ENCODE results near the gene RAB20.
A peak's percentile ranks its signal among the peaks of the same experiment; 100 is the strongest.
"Not testable (repeated sequence)": the region's sequence is repeated elsewhere in the genome, so short reads cannot be mapped to it uniquely, and the experiment has no call there.

The RAB20 gene

GRCh38 chr13:110509971-110510786 is 51.3 kb downstream of the RAB20 start:
- peak in 1 of 56 donors; percentile 26 for DNase-seq

DNA sequence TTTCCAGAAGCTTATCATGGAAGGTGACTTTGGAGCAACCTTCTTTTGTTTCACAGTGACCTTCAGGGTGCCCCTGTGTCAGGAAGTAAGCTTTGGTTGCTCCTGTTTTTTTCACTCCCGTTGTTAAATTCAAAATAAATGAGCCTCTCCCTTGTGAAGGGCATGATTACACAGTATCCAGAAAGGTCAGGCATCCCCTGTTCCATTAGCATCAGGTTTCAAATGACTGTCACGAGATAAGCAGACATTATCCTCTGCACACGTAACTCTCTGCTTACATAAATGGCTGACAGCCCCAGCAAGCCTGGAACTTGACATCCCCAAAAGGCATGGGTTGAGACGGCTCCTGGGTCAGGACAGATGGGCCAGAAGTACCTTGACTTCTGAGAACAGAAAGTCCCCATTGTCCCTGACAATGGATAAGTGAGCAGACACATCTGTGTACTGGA is 52.0 kb downstream of the RAB20 start:
- DNase-seq: no peak

GRCh38 chr13:110507678-110508381 is 53.7 kb downstream of the RAB20 start:
- no peak for DNase-seq

DNA sequence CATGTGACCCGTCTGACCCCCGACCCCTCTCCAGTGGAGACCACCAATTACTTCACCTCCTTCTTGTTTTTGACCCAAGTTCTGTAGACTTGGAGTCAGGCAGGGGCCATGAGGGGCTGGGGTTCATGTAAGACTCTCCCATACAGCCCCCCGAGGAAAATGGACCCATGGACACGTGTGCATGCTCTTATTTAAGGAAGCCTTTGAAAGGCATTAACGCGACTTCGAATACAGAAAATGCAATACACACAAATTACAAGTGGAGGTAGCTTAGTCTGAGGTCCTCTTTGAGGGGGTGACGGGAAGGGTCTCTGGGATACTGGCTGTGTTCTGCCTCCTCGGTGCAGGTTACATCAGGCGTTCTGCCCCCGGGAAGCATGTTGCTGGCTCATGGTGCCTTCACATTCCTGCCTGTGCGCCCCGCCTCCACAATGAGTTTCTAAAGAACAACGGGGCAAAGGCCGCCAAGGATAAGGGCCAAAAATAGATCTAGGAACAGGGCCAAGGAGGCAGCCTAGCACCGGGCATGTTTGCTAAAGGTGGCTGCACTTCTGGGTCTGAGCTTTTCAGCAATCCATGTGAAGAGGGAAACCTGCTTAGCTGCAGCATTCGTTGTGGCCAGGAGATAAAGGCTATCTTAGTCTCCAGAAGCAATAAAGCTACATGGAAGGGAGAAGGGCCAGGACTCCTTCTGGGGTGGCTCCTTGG is 54.5 kb downstream of the RAB20 start:
- peak in 1 of 56 donors; percentile 14 for DNase-seq

- no peak for DNase-seq
These were observed 55.1 kb downstream of the RAB20 start for GRCh38 chr13:110506396-110506795.

DNA sequence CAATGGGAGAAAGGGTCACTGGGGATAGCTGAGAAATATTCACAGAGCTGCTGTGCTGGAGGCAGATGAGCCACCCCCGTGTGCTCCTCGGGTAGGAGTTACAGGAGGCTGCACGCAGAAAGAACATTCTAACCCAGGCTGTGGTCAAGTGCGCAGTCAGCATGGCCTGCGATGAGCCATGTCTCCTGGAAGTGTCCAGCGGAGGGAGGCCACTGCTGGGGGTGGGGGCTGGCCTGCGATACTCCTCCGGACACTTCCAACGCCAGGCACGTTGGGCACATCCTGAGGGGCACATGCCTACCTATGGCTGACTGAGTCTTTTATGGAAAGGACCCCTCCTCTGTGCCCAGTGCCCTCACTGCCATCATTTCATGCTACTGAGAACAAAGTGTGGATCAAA is 55.9 kb downstream of the RAB20 start:
- DNase-seq: no peak

- DNase-seq: no peak
These were observed 57.5 kb downstream of the RAB20 start for GRCh38 chr13:110503979-110504499.

DNA sequence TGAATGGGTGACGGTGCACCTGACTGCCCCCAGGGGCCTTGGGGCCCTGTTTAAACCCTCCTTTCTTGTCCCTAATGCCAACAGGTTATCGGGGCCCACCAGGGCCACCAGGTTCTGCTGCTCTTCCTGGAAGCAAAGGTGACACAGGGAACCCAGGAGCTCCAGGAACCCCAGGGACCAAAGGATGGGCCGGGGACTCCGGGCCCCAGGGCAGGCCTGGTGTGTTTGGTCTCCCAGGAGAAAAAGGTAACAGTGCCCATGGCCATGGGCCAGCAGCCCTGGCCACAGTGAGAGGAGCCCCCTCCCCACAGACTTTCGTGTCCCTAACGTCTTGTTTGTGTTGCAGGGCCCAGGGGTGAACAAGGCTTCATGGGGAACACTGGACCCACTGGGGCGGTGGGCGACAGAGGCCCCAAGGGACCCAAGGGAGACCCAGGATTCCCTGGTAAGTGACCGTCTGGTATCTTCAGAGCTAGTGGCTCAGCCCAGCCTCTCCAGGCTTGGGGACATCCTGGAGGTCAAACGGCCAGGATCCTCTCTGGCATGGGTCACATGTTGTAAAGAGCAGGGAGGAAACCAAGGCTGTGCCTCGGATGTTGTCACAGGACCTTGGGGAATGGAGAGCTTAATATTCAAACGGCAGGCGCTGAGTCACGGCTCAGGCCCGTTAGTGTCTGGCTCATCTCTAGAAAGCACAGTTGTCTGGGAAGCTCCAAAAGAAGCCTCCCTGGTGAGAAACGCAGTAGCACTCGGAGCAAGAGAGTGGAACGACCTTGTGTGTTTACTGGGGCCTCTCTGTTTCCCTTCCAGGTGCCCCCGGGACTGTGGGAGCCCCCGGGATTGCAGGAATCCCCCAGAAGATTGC is 58.3 kb downstream of the RAB20 start:
- DNase-seq: no peak

GRCh38 chr13:110501188-110501587 is 60.3 kb downstream of the RAB20 start:
- no peak for DNase-seq

GRCh38 chr13:110500341-110500740 is 61.2 kb downstream of the RAB20 start:
- DNase-seq: no peak

- DNase-seq: no peak
These were observed 61.8 kb downstream of the RAB20 start for GRCh38 chr13:110499621-110500281.

DNA sequence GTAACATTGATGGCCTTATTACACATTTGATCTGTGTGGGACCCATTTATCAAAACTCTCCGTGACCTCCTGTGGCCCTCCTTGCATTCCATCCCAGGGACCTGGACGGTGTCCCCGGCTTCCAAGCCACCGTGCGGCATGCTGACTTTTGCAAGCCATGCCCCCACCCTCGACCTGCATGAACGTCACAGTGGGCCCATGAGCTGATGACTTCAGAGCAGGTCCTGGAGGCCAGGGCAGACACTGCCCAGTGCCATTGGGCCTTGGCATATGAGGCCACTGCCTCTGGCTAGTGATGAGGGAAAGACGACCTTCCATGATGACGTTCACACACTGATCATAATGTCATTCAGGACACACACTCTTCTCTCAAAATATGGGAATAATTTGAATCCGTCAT is 62.8 kb downstream of the RAB20 start:
- DNase-seq: no peak

DNA sequence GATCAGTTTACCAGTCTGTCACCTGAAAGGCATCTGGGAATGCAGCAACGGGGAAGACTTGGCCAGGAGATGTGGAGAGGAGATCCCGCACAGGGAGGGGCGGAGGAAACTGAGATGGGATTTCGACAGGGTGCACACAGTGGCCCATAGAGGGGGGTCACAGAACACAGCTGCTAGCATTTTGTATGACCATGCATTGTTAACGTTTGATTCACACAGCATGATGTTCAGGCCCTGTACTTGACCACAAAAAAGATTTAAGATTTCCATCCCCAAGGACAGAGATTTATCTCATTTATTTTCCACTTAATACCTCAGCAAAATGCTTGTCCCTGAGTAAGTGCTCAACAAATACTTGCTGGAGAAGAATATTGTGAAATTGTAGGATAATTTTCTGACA is 63.2 kb downstream of the RAB20 start:
- no peak for DNase-seq

GRCh38 chr13:110497896-110498295 is 63.6 kb downstream of the RAB20 start:
- DNase-seq: not testable (repeated sequence)

DNA sequence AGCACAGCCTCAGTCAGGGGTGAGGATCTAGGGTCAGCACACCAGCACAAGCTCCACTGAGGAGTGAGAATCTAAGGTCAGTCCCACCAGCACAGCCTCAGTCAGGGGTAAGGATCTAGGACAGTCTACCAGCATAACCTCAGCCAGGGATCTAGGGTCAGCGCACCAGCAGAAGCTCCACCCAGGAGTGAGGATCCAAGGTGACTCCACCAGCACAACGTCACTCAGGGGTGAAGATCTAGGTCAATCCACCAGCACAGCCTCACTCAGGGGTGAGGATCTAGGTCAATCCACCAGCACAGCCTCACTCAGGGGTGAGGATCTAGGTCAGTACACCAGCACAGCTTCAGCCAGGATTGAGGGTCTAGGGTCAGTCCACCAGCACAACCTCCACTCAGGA is 64.5 kb downstream of the RAB20 start:
- DNase-seq: no peak

DNA sequence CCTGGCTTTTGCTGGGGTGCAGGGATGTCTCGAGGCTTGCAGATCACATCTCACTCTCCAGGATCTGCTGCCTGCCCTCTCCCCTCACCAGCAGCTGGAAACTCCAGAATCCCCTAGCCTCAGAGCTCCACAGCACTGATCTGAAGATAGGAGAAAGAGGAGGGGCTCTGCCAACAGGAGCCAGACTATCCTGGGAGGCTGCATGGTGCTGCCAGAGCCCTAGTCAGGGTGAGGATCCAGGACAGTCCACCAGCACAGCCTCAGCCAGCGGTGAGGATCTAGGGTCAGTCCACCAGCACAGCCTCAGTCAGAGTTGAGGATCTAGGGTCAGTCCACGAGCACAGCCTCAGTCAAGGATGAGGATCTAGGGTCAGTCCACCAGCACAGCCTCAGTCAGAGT is 65.2 kb downstream of the RAB20 start:
- DNase-seq: no peak

DNA sequence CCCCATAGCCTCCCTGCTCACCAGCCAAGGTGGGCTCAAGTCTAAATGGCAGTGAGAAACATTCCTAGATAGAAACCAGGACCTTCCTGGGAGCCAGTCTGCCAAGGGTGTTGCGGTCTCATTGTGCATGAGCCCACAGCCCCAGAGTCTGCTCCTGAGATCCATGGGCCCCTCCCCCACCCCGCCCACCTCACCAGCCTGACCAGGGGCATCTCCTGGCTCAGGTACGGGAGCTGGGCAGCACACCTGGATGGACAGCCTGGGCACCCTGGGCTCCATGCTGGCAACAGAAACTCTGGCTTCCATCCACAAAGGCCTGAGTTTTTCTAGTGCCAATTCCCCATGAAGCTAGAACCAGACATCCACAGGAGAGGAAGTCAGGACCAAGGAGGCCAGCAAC is 65.6 kb downstream of the RAB20 start:
- no peak for DNase-seq

DNA sequence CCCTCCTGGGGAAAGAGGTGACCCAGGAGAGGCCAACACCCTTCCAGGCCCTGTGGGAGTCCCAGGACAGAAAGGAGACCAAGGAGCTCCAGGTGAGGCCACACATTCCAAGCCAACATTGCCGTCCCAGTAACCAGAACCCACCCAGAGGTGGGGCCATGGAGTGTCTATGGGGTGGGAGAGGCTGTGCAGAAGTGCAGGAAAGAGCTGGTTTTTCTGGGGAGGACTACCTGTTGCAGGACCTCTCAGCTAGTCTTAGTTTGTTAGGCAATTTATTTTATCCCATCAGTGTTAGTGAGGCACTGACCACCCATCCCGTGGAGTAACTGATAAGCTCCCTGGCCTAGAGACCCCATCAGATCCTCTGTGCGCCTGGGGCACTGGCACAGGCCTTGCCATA is 66.1 kb downstream of the RAB20 start:
- no peak for DNase-seq

DNA sequence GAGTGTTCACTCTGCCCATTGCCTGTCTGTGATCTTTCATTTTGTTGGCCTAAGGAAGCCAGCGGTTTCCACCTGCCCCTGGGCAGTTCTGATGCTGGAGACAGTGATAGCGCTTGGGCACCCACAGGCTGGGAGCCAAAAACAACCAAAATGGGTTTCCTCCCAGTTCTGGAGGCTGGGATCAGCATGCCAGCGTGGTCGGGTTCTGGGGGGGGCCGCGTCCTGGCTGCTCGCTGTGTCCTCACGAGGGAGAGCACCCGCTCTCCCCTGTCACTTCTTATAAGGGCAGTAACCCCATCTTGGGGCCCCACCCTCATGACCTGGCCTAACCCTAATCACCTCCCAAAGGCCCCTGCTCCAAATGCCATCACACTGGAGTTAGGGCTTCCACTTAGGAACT is 67.9 kb downstream of the RAB20 start:
- DNase-seq: no peak

All from amygdala (tissue), 56 donors.